Left lung (tissue), 14 donors: ENCODE measurements around the gene OR9Q1. TPM values are rescaled to one million over a fixed set of nuclear protein-coding genes. Genes with fewer than 3 reads are reported as not detected.
A peak's percentile ranks its signal among the peaks of the same experiment; 100 is the strongest.

Experiments
- ATAC-seq: fragments of 200-7000 bp; cut with Tn5 transposase; one replicate; pipeline ENCODE4 v1.9.1; 2020; ENCODE audit warnings: moderate library complexity
- DNase-seq, 4 donors: peaks; one replicate each; pipeline ENCODE4 v3.0.0-alpha.2; 2013 to 2020
- H3K27ac ChIP-seq, 2 donors: fragments of 200-600 bp; sonication (generic) in 1 of 2; one replicate each; pipeline versions ENCODE4 v1.5.0 to v1.8.0; 2020 to 2021
- H3K27me3 ChIP-seq, 2 donors: fragments of 200-600 bp; sonication (generic) in 1 of 2; one replicate each; pipeline versions ENCODE4 v1.5.0 to v1.8.0; 2020 to 2021
- H3K36me3 ChIP-seq, 2 donors: fragments of 200-600 bp; sonication (generic) in 1 of 2; one replicate each; pipeline versions ENCODE4 v1.5.0 to v1.8.0; 2020 to 2021
- H3K4me1 ChIP-seq, 2 donors: fragments of 200-600 bp; one replicate each; pipeline ENCODE4 v1.8.0; 2021
- H3K4me3 ChIP-seq, 2 donors: fragments of 200-600 bp; sonication (generic) in 1 of 2; one replicate each; pipeline versions ENCODE4 v1.5.0 to v1.8.0; 2020 to 2021; ENCODE audit warnings: mild to moderate bottlenecking in 1 of 2
- H3K9me3 ChIP-seq, 2 donors: fragments of 200-600 bp; sonication (generic) in 1 of 2; one replicate each; pipeline versions ENCODE4 v1.5.0 to v1.8.0; 2020 to 2021
- intact Hi-C, 2 donors: fragments of 100-400 bp; cut with DNase I; formaldehyde crosslinking; loops; one replicate each; pipeline versions ENCODE4 v1.11.2 to v1.14.2; 2022
- long read RNA-seq, 12 donors: library from polyadenylated mRNA in 2 of 12; unstranded in 2 of 12; transcript quantifications; one replicate each; pipeline ENCODE4 v2.0.0 and lab custom pipeline, GENCODE V29; 2019 to 2026
- polyA plus RNA-seq, 6 donors: library from polyadenylated mRNA; unstranded; fragments of 120-200 nt; gene quantifications; one replicate each; pipeline ENCODE4 v1.2.1, GENCODE V29; 2013; ENCODE audit not compliant: insufficient read length in 6 of 6
- total RNA-seq, 2 donors: library from RNA; stranded (reverse); fragmentation: NEBNext Ultra II Directional; extraction: Animal tissue kit (Norgen Biotek cat#: 25700); gene quantifications; one replicate each; pipeline ENCODE4 v1.2.1, GENCODE V29; 2021
- TF ChIP-seq, protein P1 (sequence below), 2 donors: fragments of 200-600 bp; sonication (generic) in 1 of 2; IDR thresholded peaks; one replicate each; pipeline versions ENCODE4 v1.5.0 to v1.8.0; 2021; ENCODE audit warnings: antibody characterized with exemption in 2 of 2
- donor health status: DM: no; HTN: yes; CAD: no.
- donor health status: DM: no; HTN: no; CAD: no.

OR9Q1 gene, protein sequence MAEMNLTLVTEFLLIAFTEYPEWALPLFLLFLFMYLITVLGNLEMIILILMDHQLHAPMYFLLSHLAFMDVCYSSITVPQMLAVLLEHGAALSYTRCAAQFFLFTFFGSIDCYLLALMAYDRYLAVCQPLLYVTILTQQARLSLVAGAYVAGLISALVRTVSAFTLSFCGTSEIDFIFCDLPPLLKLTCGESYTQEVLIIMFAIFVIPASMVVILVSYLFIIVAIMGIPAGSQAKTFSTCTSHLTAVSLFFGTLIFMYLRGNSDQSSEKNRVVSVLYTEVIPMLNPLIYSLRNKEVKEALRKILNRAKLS
- total RNA-seq (not detected), polyA plus RNA-seq (under 1 TPM in 1 of 6 donors, not detected in 5; 0.07 TPM)
- long read RNA-seq, donor 1, result 0 reads
- long read RNA-seq, donor 2, result 0 reads
- long read RNA-seq, donor 3, result 0 reads
- long read RNA-seq, donor 4, result 0 reads
- long read RNA-seq, donor 5, result 0 reads
- long read RNA-seq, donor 6, result 0 reads
- long read RNA-seq, donor 7, result 0 reads
- long read RNA-seq, donor 8, result 0 reads
- long read RNA-seq, donor 9, result 0 reads
- long read RNA-seq, donor 10, result 0 reads
- long read RNA-seq, donor 11, result 0 reads
- long read RNA-seq, donor 12, result 0 reads

DNA sequence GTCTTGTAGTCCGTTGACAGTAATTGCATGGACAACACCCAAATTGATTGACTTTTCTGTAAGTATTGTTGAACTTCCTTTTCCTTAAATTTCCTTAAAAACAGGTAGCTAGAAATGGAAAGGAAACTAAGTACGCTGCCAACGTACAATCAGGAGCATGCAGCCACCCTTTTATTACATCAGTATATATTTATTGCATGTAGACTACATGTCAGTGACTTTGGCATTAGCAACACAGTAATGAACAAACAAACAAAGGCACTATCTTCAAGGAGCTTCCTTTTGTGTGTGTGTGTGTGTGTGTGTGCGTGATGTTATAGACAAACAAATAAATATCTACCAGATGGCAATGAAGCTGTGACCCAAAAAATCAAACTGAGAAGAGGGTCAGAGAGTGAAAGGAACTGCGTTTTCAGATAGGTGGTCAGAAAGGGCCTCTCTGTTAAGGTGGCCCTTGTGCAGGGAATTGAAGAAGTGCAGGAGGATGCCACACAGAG is at the start of gene OR9Q1:
TSS of gene OR9Q1 (plus strand) at position 447 of the 497 bp plus-strand sequence. CDS start 155,564 bp downstream, outside the sequence.
- Histone ChIP-seq H3K27ac (peak within 1 kb of the TSS in 1 of 2 donors; percentile 24), H3K4me1 (peaks cover 0 to 5% of the 10 kb centered on the region in 2 donors), H3K4me3 (no peak within 1 kb of the TSS), H3K9me3 (no peaks in the 10 kb centered on the region), H3K27me3 (no peaks in the 10 kb centered on the region), H3K36me3 (no peaks in the 10 kb centered on the region)
- DNase-seq (no peak), ATAC-seq (no peak)
- intact Hi-C loops, result no loop called here
- TF ChIP-seq, protein P1, sequence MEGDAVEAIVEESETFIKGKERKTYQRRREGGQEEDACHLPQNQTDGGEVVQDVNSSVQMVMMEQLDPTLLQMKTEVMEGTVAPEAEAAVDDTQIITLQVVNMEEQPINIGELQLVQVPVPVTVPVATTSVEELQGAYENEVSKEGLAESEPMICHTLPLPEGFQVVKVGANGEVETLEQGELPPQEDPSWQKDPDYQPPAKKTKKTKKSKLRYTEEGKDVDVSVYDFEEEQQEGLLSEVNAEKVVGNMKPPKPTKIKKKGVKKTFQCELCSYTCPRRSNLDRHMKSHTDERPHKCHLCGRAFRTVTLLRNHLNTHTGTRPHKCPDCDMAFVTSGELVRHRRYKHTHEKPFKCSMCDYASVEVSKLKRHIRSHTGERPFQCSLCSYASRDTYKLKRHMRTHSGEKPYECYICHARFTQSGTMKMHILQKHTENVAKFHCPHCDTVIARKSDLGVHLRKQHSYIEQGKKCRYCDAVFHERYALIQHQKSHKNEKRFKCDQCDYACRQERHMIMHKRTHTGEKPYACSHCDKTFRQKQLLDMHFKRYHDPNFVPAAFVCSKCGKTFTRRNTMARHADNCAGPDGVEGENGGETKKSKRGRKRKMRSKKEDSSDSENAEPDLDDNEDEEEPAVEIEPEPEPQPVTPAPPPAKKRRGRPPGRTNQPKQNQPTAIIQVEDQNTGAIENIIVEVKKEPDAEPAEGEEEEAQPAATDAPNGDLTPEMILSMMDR (IDR thresholded peaks at IDR 0.05), result no peak

DNA sequence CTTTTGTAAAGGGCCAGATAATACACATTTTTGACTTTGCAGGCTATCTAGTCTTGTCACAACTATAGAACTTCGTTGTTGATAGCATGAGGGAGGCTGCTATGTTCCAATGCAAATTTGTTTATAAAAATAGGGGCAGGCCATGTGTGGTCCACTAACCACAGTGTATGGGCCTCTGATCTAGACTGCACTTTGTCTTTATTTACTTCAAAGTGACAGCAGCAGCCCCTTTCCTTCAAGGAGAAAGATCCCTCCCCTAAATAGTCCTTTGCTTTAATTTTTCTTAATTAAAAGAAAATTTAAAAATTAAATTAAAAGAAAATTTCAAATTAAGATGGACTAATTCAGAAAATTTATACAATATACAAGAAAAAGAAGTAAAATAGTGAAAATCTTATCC is 49.5 kb upstream of the OR9Q1 start:
- TF ChIP-seq, protein P1 (IDR thresholded peaks at IDR 0.05), result no peak
- intact Hi-C loops, result no loop called here

DNA sequence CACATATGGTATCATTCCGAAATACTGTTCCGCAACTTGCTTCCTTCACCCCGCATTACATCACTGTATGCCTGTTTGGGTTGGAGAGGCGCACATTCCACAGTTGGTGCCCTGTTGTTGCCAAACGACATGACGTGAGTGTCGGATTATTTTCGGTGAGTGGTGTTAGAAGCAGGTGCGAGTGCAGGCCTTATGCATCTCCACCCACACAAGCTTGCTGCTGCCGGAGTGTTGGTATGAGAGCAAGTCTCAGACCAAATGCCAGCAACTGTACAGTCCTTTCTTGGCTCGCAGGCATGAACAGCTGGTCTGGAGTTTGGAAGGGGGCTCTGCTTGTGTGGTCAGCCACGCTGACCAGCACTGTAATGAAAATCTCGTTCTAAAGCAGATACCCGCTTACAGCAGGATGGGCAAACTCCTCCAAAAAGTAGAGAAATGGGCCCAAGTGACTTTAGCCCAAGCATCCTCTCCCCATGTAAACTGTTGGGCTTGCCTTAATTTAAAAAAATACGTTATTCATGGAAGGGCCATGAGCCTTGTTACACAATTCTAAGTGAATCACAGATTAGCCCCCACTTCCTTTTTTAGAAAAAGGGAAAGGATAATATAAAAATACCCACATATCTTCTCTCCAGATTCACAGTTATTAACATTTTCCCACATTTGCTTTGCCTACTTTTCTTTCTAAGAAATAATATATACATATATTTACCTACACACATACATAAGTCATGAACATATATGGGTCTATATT is 48.7 kb upstream of the OR9Q1 start:
- no peaks in the 10 kb centered on the region for H3K4me1 ChIP-seq
- H3K36me3 ChIP-seq, result no peaks in the 10 kb centered on the region
- TF ChIP-seq, protein P1 (IDR thresholded peaks at IDR 0.05), result no peak
- H3K27me3 ChIP-seq, result no peaks in the 10 kb centered on the region
- DNase-seq (no peak), ATAC-seq (peak; percentile 50)
- H3K9me3 ChIP-seq, result no peaks in the 10 kb centered on the region
- H3K4me3 ChIP-seq, result no peak overlapping the region
- no peak overlapping the region for H3K27ac ChIP-seq
- intact Hi-C loops, result no loop called here

More for the DNA sequence above, 49.5 kb upstream of the OR9Q1 start:
- no peaks in the 10 kb centered on the region for H3K4me1 ChIP-seq
- no peaks in the 10 kb centered on the region for H3K27me3 ChIP-seq
- H3K9me3 ChIP-seq, result no peaks in the 10 kb centered on the region
- H3K27ac ChIP-seq, result no peak overlapping the region
- H3K36me3 ChIP-seq, result no peaks in the 10 kb centered on the region
- ATAC-seq (no peak), DNase-seq (no peak)
- H3K4me3 ChIP-seq, result no peak overlapping the region

DNA sequence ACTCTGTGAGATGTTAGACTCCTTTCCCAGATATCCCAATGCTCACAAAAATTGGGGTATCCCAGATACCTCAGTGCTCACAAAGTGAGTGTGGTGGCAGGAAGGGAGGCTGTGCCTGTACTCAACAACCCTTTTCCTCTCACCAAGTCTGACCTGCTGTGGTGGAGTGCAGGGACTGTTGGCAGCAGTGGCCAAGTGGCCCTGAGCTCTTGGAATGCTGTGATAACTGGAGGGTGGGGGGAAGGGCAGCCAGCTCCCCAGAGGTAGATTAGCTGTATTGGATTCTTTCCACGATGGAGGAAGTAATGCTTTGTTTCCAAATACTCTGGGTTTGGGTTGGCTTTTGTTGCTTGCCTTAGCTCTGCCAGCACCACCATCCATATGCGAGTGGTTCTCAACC is 46.0 kb upstream of the OR9Q1 start:
- intact Hi-C loops, result no loop called here
- peak; percentile 76 for ATAC-seq

More for the DNA sequence above, 46.0 kb upstream of the OR9Q1 start:
- H3K36me3 ChIP-seq, result no peaks in the 10 kb centered on the region
- no peaks in the 10 kb centered on the region for H3K4me1 ChIP-seq
- no peak overlapping the region for H3K4me3 ChIP-seq
- DNase-seq, result peak in 1 of 4 donors; percentile 36
- TF ChIP-seq, protein P1 (IDR thresholded peaks at IDR 0.05), result no peak
- H3K27ac ChIP-seq, result no peak overlapping the region
- H3K27me3 ChIP-seq, result no peaks in the 10 kb centered on the region
- no peaks in the 10 kb centered on the region for H3K9me3 ChIP-seq
